ENCODE data around the gene MTMR3. TPM values are rescaled to one million over a fixed set of nuclear protein-coding genes. Genes with fewer than 3 reads are reported as not detected.

MTMR3 gene
- total RNA-seq, 1 experiment from 2014 or later, result 27.0 TPM

GRCh38 chr22:29860006-29860766 lies 22.8 kb upstream of the MTMR3 start:
- CTCF ChIA-PET, result no interaction called here
- no peak overlapping the region for H3K4me3 ChIP-seq (replicated peaks in 1 of 2; ENCODE audit: low read depth in 1 of 2, low read length in 2 of 2)
- no peak overlapping the region for H3K9ac ChIP-seq (ENCODE audit: low read length)
- no peaks in the 10 kb centered on the region for H3K27me3 ChIP-seq (ENCODE audit: insufficient read depth, low read length)
- no peaks in the 10 kb centered on the region for H3K4me1 ChIP-seq (ENCODE audit: control insufficient read depth in 1 of 2, insufficient read depth in 2 of 2, low read length in 2 of 2)
- no peak overlapping the region for H3K4me2 ChIP-seq (ENCODE audit: low read length)
- no peaks in the 10 kb centered on the region for H3K36me3 ChIP-seq (ENCODE audit: control insufficient read depth in 1 of 2, insufficient read depth in 2 of 2, low read length in 2 of 2)
- no TSS peak for BruUV-seq (replicated peaks)
- ATAC-seq (no peak), DNase-seq (ENCODE audit: low read depth, low spot score) (no peak)
- RAD21 ChIA-PET (ENCODE audit: low non-redundant PET in 1 of 2, low total read pairs in 2 of 2, uncharacterized antibody in 2 of 2, unreplicated experiment in 2 of 2), result no interaction called here
- TF ChIP-seq EGR1 (IDR thresholded peaks at IDR 0.05; ENCODE audit: low read depth) (no peak), ELF1 (IDR thresholded peaks at IDR 0.05; ENCODE audit: borderline replicate concordance, low read depth) (no peak), EZH2phosphoT487 (IDR thresholded peaks at IDR 0.05; ENCODE audit: borderline replicate concordance) (no peak), ZFX (IDR thresholded peaks at IDR 0.05) (no peak), RAD21 (IDR thresholded peaks at IDR 0.05; ENCODE audit: low read depth) (no peak), ZNF274 (IDR thresholded peaks at IDR 0.05; ENCODE audit: low read depth, low read length) (no peak), EZH2 (IDR thresholded peaks at IDR 0.05) (no peak), FOSL1 (IDR thresholded peaks at IDR 0.05; ENCODE audit: low read depth) (no peak), SP1 (IDR thresholded peaks at IDR 0.05; ENCODE audit: low read depth) (no peak), CTCF (IDR thresholded peaks at IDR 0.05 in 2 of 3, conservative IDR thresholded peaks at IDR 0.05 in 1 of 3; ENCODE audit: borderline replicate concordance in 1 of 3, insufficient read depth in 1 of 3, low read depth in 2 of 3, low read length in 2 of 3) (no peak), POLR2AphosphoS5 (IDR thresholded peaks at IDR 0.05; ENCODE audit: low read depth, low read length) (no peak), POLR2A (IDR thresholded peaks at IDR 0.05; ENCODE audit: borderline replicate concordance, extremely low read depth, insufficient read depth, insufficient read length) (no peak), ZBTB33 (IDR thresholded peaks at IDR 0.05; ENCODE audit: extremely low read depth, insufficient replicate concordance, low read length) (no peak), ATF3 (IDR thresholded peaks at IDR 0.05) (no peak), SIN3A (IDR thresholded peaks at IDR 0.05; ENCODE audit: low read depth) (no peak), JUND (IDR thresholded peaks at IDR 0.05) (no peak), YY1 (IDR thresholded peaks at IDR 0.05; ENCODE audit: extremely low read depth, insufficient replicate concordance, low read depth, low read length) (no peak)
- TF ChIP-seq, protein P1, sequence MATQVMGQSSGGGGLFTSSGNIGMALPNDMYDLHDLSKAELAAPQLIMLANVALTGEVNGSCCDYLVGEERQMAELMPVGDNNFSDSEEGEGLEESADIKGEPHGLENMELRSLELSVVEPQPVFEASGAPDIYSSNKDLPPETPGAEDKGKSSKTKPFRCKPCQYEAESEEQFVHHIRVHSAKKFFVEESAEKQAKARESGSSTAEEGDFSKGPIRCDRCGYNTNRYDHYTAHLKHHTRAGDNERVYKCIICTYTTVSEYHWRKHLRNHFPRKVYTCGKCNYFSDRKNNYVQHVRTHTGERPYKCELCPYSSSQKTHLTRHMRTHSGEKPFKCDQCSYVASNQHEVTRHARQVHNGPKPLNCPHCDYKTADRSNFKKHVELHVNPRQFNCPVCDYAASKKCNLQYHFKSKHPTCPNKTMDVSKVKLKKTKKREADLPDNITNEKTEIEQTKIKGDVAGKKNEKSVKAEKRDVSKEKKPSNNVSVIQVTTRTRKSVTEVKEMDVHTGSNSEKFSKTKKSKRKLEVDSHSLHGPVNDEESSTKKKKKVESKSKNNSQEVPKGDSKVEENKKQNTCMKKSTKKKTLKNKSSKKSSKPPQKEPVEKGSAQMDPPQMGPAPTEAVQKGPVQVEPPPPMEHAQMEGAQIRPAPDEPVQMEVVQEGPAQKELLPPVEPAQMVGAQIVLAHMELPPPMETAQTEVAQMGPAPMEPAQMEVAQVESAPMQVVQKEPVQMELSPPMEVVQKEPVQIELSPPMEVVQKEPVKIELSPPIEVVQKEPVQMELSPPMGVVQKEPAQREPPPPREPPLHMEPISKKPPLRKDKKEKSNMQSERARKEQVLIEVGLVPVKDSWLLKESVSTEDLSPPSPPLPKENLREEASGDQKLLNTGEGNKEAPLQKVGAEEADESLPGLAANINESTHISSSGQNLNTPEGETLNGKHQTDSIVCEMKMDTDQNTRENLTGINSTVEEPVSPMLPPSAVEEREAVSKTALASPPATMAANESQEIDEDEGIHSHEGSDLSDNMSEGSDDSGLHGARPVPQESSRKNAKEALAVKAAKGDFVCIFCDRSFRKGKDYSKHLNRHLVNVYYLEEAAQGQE (IDR thresholded peaks at IDR 0.05; ENCODE audit: low read depth), result no peak
- TF ChIP-seq, protein P2, sequence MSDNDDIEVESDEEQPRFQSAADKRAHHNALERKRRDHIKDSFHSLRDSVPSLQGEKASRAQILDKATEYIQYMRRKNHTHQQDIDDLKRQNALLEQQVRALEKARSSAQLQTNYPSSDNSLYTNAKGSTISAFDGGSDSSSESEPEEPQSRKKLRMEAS (IDR thresholded peaks at IDR 0.05), result no peak
- intact Hi-C loops (cut with micrococcal nuclease), result no loop called here
- no peak overlapping the region for H3K27ac ChIP-seq (ENCODE audit: low read depth, low read length)
- H3K9me3 ChIP-seq (ENCODE audit: control insufficient read depth in 1 of 2, insufficient read depth in 1 of 2, low read depth in 1 of 2, low read length in 2 of 2), result no peaks in the 10 kb centered on the region
- POLR2A ChIA-PET, result no interaction called here
- no peaks in the 10 kb centered on the region for H3K79me2 ChIP-seq (ENCODE audit: insufficient read depth, low read length)
- no peaks in the 10 kb centered on the region for H3K9me2 ChIP-seq (ENCODE audit: insufficient read depth)
- H2AFZ ChIP-seq (ENCODE audit: low read depth, low read length, poor library complexity, severe bottlenecking), result no peak overlapping the region
- no peaks in the 10 kb centered on the region for H4K20me1 ChIP-seq (ENCODE audit: insufficient read depth)

Measured in HCT116 (cell line).